HG02571 (cell line): ENCODE results near the gene SNX12.

Source experiments
- ATAC-seq: cut with Tn5 transposase; IDR thresholded peaks from one replicate; pipeline ENCODE4 v1.9.1; 2021; ENCODE audit warnings: mild to moderate bottlenecking, moderate library complexity; ENCODE audit not compliant: unreplicated experiment

Gene SNX12

DNA sequence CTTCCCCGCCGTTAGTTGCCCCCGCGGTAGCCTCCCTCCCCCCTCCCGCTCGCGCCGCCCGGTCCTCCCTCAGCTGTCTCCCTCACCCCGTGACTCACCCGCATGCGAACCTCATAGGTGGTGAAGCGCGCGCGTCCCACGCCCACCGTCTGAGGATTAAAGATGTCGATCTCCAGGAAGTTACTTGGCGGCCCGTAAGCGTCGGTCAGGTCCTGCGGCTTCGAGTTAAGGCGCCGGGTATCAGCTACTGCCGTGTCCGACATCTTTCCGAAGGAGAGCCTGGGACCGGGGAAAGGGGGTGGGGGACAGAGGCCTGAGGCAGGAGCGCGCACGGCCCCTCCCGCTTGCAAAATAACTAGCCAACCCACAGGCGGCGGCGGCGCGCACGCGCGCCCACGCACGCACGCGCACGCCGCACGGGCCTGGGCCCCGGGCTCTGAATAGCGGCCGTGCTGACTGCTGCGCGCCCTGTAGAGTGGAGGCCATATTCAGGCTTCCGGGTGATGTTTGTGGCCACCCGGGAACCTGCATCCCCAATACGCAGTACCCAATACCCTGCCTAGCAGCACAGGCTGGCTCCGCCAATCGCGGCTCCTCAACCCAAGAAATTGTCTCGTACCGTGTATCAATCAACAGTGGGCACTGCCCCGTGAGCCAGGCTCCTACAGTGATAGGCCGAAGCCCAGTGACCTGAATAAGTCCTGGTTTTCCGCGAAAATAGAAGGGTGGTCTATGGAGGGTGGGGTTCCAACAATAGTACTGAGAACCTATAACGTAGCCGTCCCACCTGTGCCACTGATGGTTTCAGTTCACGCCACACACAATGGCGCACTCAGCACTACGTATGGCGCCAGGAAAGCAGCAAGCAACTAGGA, at the start of gene SNX12:
TSS of gene SNX12 (minus strand) at position 291 of the 875 bp plus-strand sequence. CDS start at position 263, 28 bp downstream.
- ATAC-seq: peak; percentile 91

GRCh38 chrX:71117358-71117757, 49.2 kb upstream of the SNX12 start:
- ATAC-seq: no peak

GRCh38 chrX:71111921-71112431, 43.8 kb upstream of the SNX12 start:
- peak; percentile 15 for ATAC-seq

- ATAC-seq: peak; percentile 88
These were observed 43.2 kb upstream of the SNX12 start, which contains the start of gene IL2RG for GRCh38 chrX:71111141-71111843. Gene IL2RG, minus strand, starts transcription at chrX:71111577. Its CDS starts 38 bp downstream, at chrX:71111539.

DNA sequence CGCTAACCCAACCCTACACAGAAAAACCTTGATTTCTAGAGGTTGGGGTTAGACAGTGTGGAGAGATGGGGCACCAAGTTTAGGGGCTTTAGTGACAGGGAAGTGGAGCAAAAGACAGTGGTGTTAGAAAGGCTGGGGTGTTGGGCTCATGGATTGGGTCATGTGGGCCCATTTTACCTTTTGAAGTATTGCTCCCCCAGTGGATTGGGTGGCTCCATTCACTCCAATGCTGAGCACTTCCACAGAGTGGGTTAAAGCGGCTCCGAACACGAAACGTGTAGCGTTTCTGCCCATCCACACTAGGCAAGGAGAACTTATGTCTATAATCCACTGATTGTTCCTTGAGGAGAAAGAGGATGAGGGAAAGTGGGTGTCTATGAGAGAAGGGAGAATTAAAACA, 40.9 kb upstream of the SNX12 start:
- no peak for ATAC-seq

GRCh38 chrX:71107762-71108360, 39.7 kb upstream of the SNX12 start:
- no peak for ATAC-seq

- no peak for ATAC-seq
These were observed 39.1 kb upstream of the SNX12 start for GRCh38 chrX:71107245-71107644.

DNA sequence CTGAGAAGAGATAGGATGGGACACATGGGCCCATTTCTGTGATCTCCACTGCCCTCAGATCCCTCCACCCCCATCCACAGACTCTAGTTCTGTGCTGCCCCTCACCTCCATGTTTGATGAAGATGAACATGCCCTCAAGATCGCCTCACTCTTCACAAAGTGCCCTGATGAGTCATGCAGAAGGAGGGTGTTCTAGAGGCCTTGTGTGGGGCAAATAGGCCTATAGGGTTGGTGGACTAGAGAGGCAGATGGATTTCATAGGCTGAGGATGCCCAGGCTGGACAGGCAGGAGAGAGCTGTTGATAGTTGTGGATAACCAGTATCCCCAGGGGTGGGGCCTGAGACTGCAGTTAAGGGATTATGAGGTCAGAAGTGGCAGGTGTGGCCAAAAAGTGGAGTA, 38.3 kb upstream of the SNX12 start, which contains the start of gene CXorf65:
TSS of gene CXorf65 (minus strand) at position 314 of the 400 bp plus-strand sequence. CDS start at position 130, 184 bp downstream.
- no peak for ATAC-seq

DNA sequence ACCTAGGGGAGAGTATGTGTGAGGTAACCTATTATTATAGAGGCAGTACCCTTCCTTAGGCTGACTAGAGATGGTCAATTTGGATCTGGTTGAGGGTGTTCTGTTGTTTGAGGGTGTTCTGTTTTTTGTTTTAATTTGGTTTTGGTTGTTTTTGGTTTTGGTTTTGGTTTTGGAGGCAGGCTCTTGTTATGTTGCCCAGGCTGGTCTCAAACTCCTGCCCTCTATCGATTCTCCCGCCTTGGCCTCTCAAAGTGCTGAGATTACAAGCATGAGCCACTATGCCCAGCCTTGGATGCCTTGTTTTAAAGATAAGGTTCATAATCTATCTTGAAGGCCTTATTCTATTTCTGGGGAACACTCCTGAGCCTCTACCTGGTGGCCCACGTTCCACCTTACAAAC, 37.5 kb upstream of the SNX12 start:
- ATAC-seq: no peak

GRCh38 chrX:71103110-71103983, 35.2 kb upstream of the SNX12 start:
- ATAC-seq: no peak

DNA sequence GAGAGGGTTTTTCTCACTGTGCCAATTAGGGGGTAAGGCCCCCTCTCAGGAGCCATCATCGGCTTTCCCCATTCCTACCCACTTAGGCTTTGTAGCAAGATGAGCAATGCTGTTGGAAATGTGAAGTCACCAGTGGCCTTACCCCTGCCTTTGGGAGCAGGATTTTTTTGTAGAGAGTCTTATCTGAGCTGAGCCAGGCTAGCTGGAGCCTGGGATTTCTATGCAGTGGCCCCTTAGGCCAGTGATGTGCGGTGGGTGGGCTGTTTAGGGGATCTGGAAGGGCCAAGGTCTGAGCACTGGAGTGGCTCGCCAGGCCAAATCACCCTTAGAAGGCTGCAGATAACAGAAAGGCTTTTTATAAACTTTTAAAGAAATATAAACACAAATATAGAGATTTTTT, 34.2 kb upstream of the SNX12 start:
- ATAC-seq: no peak

DNA sequence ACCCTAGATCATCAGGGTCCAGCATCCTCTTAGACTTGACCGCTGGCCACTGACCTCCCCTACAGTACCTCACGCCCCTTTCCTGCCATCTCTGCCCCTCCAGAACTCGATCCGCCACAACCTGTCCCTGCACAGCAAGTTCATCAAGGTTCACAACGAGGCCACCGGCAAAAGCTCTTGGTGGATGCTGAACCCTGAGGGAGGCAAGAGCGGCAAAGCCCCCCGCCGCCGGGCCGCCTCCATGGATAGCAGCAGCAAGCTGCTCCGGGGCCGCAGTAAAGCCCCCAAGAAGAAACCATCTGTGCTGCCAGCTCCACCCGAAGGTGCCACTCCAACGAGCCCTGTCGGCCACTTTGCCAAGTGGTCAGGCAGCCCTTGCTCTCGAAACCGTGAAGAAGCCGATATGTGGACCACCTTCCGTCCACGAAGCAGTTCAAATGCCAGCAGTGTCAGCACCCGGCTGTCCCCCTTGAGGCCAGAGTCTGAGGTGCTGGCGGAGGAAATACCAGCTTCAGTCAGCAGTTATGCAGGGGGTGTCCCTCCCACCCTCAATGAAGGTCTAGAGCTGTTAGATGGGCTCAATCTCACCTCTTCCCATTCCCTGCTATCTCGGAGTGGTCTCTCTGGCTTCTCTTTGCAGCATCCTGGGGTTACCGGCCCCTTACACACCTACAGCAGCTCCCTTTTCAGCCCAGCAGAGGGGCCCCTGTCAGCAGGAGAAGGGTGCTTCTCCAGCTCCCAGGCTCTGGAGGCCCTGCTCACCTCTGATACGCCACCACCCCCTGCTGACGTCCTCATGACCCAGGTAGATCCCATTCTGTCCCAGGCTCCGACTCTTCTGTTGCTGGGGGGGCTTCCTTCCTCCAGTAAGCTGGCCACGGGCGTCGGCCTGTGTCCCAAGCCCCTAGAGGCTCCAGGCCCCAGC, 32.7 kb upstream of the SNX12 start:
- ATAC-seq: no peak

DNA sequence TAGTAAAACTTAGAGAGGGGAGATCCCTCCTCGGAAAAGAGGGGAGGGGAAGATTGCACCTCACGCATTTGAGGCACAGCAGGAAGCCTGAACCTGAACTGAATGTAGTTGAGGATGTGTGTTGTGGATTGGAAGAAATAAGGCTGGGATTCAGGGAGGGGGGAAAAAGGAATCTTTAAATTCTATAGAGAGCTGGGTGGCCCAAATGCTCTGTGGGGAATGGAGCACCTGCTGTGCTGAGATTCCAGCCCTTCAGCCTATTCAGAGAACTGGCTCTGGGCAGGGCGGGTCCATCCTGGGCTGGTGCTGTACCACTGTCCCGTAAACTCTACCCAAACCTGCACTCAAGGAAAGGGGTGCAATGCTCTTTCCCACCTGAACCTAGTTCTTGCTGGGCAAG, 31.6 kb upstream of the SNX12 start:
- ATAC-seq: no peak

GRCh38 chrX:71098951-71099506, 30.9 kb upstream of the SNX12 start:
- ATAC-seq: no peak

DNA sequence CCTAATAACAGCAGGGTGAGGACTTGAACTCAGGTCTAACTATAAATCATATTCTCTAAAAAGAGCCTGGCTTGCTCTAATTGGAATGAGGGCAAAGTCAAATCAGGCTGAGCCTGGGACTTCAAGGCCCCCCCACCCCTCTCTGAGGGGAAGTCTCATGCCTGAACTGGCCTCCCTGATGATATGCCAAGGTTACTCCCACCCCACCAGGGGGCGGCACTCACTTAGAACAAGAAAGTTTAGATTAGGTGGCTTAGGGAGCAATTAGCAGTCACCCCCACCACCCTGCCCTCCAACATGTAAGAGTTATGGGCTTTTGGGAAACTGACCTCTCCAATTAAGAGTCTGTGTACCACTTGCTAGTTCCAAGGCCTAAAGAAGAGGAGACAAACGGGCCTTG, 30.2 kb upstream of the SNX12 start:
- no peak for ATAC-seq

- ATAC-seq: no peak
These were observed 28.6 kb upstream of the SNX12 start for GRCh38 chrX:71096760-71097032.

DNA sequence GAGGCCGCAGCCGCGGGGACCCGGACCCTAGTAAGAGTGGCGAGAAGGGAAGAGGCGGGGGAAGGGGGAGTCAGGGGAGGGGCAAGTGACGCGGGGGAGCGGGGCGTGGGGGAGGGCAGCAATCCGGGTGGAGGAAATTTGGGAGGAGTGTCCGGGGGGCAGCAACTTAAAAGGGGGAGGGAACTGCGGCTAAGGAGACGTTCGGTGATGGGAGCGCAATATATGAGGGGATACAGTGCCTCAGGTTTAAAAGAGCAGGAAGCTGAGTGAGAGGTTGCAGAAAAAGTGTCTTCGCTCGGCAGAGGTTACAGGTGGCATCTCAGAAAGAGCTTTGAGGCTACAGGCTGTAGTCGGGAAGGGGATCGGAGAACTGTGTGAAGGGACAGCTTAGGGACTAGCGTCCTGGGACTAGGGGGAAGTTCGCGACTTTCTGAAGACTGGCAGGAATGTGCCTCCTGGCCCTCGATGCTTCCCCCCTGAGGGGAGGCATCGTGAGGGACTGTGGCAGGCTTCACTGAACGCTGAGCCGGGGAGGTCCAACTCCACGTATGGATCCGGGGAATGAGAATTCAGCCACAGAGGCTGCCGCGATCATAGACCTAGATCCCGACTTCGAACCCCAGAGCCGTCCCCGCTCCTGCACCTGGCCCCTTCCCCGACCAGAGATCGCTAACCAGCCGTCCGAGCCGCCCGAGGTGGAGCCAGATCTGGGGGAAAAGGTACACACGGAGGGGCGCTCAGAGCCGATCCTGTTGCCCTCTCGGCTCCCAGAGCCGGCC, 28.0 kb upstream of the SNX12 start:
- peak; percentile 20 for ATAC-seq

DNA sequence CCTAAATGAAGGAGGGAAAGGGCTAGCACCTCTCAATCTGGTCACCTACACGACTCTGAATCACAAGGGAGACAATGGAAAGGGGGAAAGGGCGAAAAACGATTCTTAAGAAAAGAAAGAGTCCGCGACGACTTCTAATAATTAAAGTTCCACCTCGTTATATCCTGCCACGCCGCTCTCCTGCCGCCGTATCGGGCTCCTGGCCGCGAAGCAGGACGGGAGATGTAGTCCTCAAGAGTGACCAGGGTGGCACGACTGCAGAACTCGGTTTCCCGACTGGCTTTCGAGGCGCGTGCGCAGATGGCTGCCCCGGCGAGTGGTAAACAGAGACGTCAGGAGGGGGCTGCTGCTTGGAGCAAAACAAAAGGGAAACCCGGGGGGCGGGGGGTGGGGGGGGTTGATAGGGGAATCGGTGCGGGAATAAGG, 27.4 kb upstream of the SNX12 start, which contains the start of gene FOXO4:
TSS of gene FOXO4 (plus strand) at position 297 of the 426 bp plus-strand sequence. CDS start 678 bp downstream, outside the sequence.
- ATAC-seq: peak; percentile 73
